HFF-Myc (cell line): ENCODE data around the gene UPF3A.

ENCODE experiments used
- DNase-seq: peaks from one replicate; pipeline ENCODE4 v3.0.0-alpha.2; 2011; ENCODE audit warnings: low read depth; ENCODE audit errors: extremely low read depth
- H3K4me3 ChIP-seq: replicated peaks from 2 replicates; pipeline ENCODE4 v1.5.1; 2011; ENCODE audit warnings: low read depth, mild to moderate bottlenecking, control low read depth, low read length
- CTCF ChIP-seq: IDR thresholded peaks from 2 replicates; pipeline ENCODE4 v1.5.1; 2012; ENCODE audit warnings: mild to moderate bottlenecking, low read depth, low read length, control low read depth; ENCODE audit errors: missing control alignments

UPF3A gene

GRCh38 chr13:114275304-114275703, 6.1 kb upstream of the UPF3A start:
- DNase-seq: no peak
- H3K4me3 ChIP-seq: no peak overlapping the region
- no peak for TF ChIP-seq CTCF

GRCh38 chr13:114279146-114279545, 2.3 kb upstream of the UPF3A start:
- no peak overlapping the region for H3K4me3 ChIP-seq
- no peak for TF ChIP-seq CTCF
- DNase-seq: no peak

GRCh38 chr13:114279758-114280355, 1.5 kb upstream of the UPF3A start:
- DNase-seq: no peak
- TF ChIP-seq CTCF: no peak
- H3K4me3 ChIP-seq: no peak overlapping the region

GRCh38 chr13:114282041-114282670, 755 bp downstream of the UPF3A start:
- no peak for DNase-seq
- peak overlapping the region; percentile 83 for H3K4me3 ChIP-seq
- no peak for TF ChIP-seq CTCF

- no peak for DNase-seq
- peak overlapping the region; percentile 83; the same call in 1 of the 2 replicates for H3K4me3 ChIP-seq
- no peak for TF ChIP-seq CTCF
Observed at GRCh38 chr13:114283576-114283975, 2.2 kb downstream of the UPF3A start.

GRCh38 chr13:114284680-114285079, 3.3 kb downstream of the UPF3A start:
- H3K4me3 ChIP-seq: no peak overlapping the region
- DNase-seq: no peak
- TF ChIP-seq CTCF: no peak
